Inferior parietal cortex (tissue), 1 donor: ENCODE results near the gene DGKH.
"Not testable (repeated sequence)": the region's sequence is repeated elsewhere in the genome, so short reads cannot be mapped to it uniquely, and the experiment has no call there.

Experiments used
- DNase-seq: peaks from one replicate; pipeline ENCODE4 v3.0.0-alpha.2; 2016; ENCODE audit errors: extremely low spot score

The DGKH gene

GRCh38 chr13:42071672-42072419, 23.4 kb downstream of the DGKH start:
- no peak for DNase-seq

GRCh38 chr13:42073683-42074082, 25.2 kb downstream of the DGKH start:
- DNase-seq, result no peak

GRCh38 chr13:42075517-42075916, 27.1 kb downstream of the DGKH start:
- no peak for DNase-seq

- no peak for DNase-seq
Observed at GRCh38 chr13:42076309-42076713, 27.9 kb downstream of the DGKH start.

- DNase-seq, result no peak
Observed at GRCh38 chr13:42078128-42078808, 29.8 kb downstream of the DGKH start.

GRCh38 chr13:42083138-42083770, 34.8 kb downstream of the DGKH start:
- DNase-seq, result no peak

- no peak for DNase-seq
Observed at GRCh38 chr13:42084722-42085121, 36.3 kb downstream of the DGKH start.

- DNase-seq, result no peak
Observed at GRCh38 chr13:42086582-42086981, 38.1 kb downstream of the DGKH start.

GRCh38 chr13:42094516-42095040, 46.1 kb downstream of the DGKH start:
- DNase-seq, result no peak

GRCh38 chr13:42096222-42096621, 47.8 kb downstream of the DGKH start:
- DNase-seq, result not testable (repeated sequence)

- DNase-seq, result no peak
Observed at GRCh38 chr13:42099962-42100675, 51.7 kb downstream of the DGKH start.

- DNase-seq, result no peak
Observed at GRCh38 chr13:42100960-42101359, 52.5 kb downstream of the DGKH start.

GRCh38 chr13:42101821-42102585, 53.6 kb downstream of the DGKH start:
- DNase-seq, result no peak

GRCh38 chr13:42102961-42103865, 54.8 kb downstream of the DGKH start:
- DNase-seq, result no peak

- no peak for DNase-seq
Observed at GRCh38 chr13:42106998-42107397, 58.5 kb downstream of the DGKH start.

- DNase-seq, result no peak
Observed at GRCh38 chr13:42107421-42107820, 59.0 kb downstream of the DGKH start.

GRCh38 chr13:42108217-42108616, 59.8 kb downstream of the DGKH start:
- DNase-seq, result no peak

GRCh38 chr13:42109957-42110356, 61.5 kb downstream of the DGKH start:
- no peak for DNase-seq

- peak; percentile 91 for DNase-seq
Observed at GRCh38 chr13:42110410-42111155, 62.1 kb downstream of the DGKH start.
